GM12864 (cell line): Measurements from ENCODE around the gene KICS2.
"Not testable (repeated sequence)": the region's sequence is repeated elsewhere in the genome, so short reads cannot be mapped to it uniquely, and the experiment has no call there.

Experiments used
- DNase-seq: peaks from one replicate; pipeline ENCODE4 v3.0.0-alpha.2; 2011; ENCODE audit warnings: low read depth
- H3K4me3 ChIP-seq: 2 replicates; pipeline ENCODE4 v1.5.1; 2011; ENCODE audit warnings: mild to moderate bottlenecking, low read depth, low read length, control low read depth
- CTCF ChIP-seq: IDR thresholded peaks from 2 replicates; pipeline ENCODE4 v1.5.1; 2011; ENCODE audit warnings: low read depth, mild to moderate bottlenecking, moderate library complexity, low read length, control low read depth, inconsistent platforms; ENCODE audit errors: missing control alignments

Gene KICS2

GRCh38 chr12:64219145-64219544 lies 3.0 kb downstream of the KICS2 start:
- DNase-seq = no peak
- TF ChIP-seq CTCF = no peak
- H3K4me3 ChIP-seq = peak overlapping the region; percentile 23; the same call in 1 of the 2 replicates

GRCh38 chr12:64218597-64218996 lies 3.5 kb downstream of the KICS2 start:
- DNase-seq = no peak
- no peak for TF ChIP-seq CTCF

GRCh38 chr12:64217643-64218042 lies 4.5 kb downstream of the KICS2 start:
- H3K4me3 ChIP-seq, DNase-seq: not testable (repeated sequence)

More at GRCh38 chr12:64218597-64218996, 3.5 kb downstream of the KICS2 start:
- H3K4me3 ChIP-seq = peak overlapping the region; percentile 19; the same call in 1 of the 2 replicates

- no peak overlapping the region for H3K4me3 ChIP-seq
- TF ChIP-seq CTCF = no peak
- DNase-seq = no peak
These were observed 5.9 kb downstream of the KICS2 start for GRCh38 chr12:64216239-64216638.

- H3K4me3 ChIP-seq = no peak overlapping the region
- DNase-seq = no peak
- TF ChIP-seq CTCF = no peak
These were observed 9.9 kb downstream of the KICS2 start for GRCh38 chr12:64212119-64212746.

GRCh38 chr12:64207453-64207852 lies 14.6 kb downstream of the KICS2 start:
- TF ChIP-seq CTCF = no peak
- no peak overlapping the region for H3K4me3 ChIP-seq
- DNase-seq = no peak

GRCh38 chr12:64205542-64205941 lies 16.6 kb downstream of the KICS2 start:
- DNase-seq = no peak
- H3K4me3 ChIP-seq = no peak overlapping the region
- no peak for TF ChIP-seq CTCF
